ENCODE results near the gene GPALPP1. TPM values are rescaled to one million over a fixed set of nuclear protein-coding genes. Genes with fewer than 3 reads are reported as not detected.
"Not testable (repeated sequence)": the region's sequence is repeated elsewhere in the genome, so short reads cannot be mapped to it uniquely, and the experiment has no call there.

Gene GPALPP1
- 13.4 and 25.8 TPM in 2 replicates for total RNA-seq (2014; rRNA removed; shearing (Covaris generic))

GRCh38 chr13:44989071-44989889, at the start of gene GPALPP1, which contains the start of gene NUFIP1:
Gene GPALPP1 (plus strand): TSS chr13:44989538. CDS start chr13:44989655, 117 bp downstream.
Gene NUFIP1 (minus strand): TSS chr13:44989471. CDS start chr13:44989436, 35 bp downstream.
- peak; percentile 90 for DNase-seq (ENCODE audit: low read depth)

GRCh38 chr13:44943411-44943810, 45.9 kb upstream of the GPALPP1 start:
- DNase-seq (ENCODE audit: low read depth): not testable (repeated sequence)

GRCh38 chr13:44951184-44951583, 38.2 kb upstream of the GPALPP1 start:
- peak; percentile 28 for DNase-seq (ENCODE audit: low read depth)

- no peak for DNase-seq (ENCODE audit: low read depth)
Observed at GRCh38 chr13:44952671-44953070, 36.7 kb upstream of the GPALPP1 start.

GRCh38 chr13:44954224-44954623, 35.1 kb upstream of the GPALPP1 start:
- DNase-seq (ENCODE audit: low read depth): no peak

- no peak for DNase-seq (ENCODE audit: low read depth)
Observed at GRCh38 chr13:44955406-44955805, 33.9 kb upstream of the GPALPP1 start.

GRCh38 chr13:44961997-44962396, 27.3 kb upstream of the GPALPP1 start:
- DNase-seq (ENCODE audit: low read depth): no peak

- DNase-seq (ENCODE audit: low read depth): peak; percentile 32
Observed at GRCh38 chr13:44967704-44968433, 21.5 kb upstream of the GPALPP1 start.

GRCh38 chr13:44968434-44968815, 20.9 kb upstream of the GPALPP1 start:
- DNase-seq (ENCODE audit: low read depth): no peak

- peak; percentile 62 for DNase-seq (ENCODE audit: low read depth)
Observed at GRCh38 chr13:44969551-44970484, 19.5 kb upstream of the GPALPP1 start.

- no peak for DNase-seq (ENCODE audit: low read depth)
Observed at GRCh38 chr13:44971656-44972595, 17.4 kb upstream of the GPALPP1 start.

- peak; percentile 33 for DNase-seq (ENCODE audit: low read depth)
Observed at GRCh38 chr13:44972956-44973581, 16.3 kb upstream of the GPALPP1 start.

GRCh38 chr13:44974056-44974793, 15.1 kb upstream of the GPALPP1 start:
- peak; percentile 62 for DNase-seq (ENCODE audit: low read depth)

- no peak for DNase-seq (ENCODE audit: low read depth)
Observed at GRCh38 chr13:44976196-44976595, 13.1 kb upstream of the GPALPP1 start.

- no peak for DNase-seq (ENCODE audit: low read depth)
Observed at GRCh38 chr13:44976949-44977583, 12.3 kb upstream of the GPALPP1 start.

- no peak for DNase-seq (ENCODE audit: low read depth)
Observed at GRCh38 chr13:44978328-44978727, 11.0 kb upstream of the GPALPP1 start.

- DNase-seq (ENCODE audit: low read depth): peak; percentile 3
Observed at GRCh38 chr13:44989941-44990340, 603 bp downstream of the GPALPP1 start.

- no peak for DNase-seq (ENCODE audit: low read depth)
Observed at GRCh38 chr13:45003417-45003816, 14.1 kb downstream of the GPALPP1 start.

GRCh38 chr13:45004096-45004495, 14.8 kb downstream of the GPALPP1 start:
- no peak for DNase-seq (ENCODE audit: low read depth)
